Endothelial cell of umbilical vein (primary cell): ENCODE measurements around the gene RBM20. TPM values are rescaled to one million over a fixed set of nuclear protein-coding genes. Genes with fewer than 3 reads are reported as not detected.

Source experiments
- BruUV-seq: library from RNA; stranded (reverse); fragments of 400-500 nt; replicated peaks from 2 replicates; lab custom pipeline; 2021; lab: Mats Ljungman, UMichigan
- CTCF ChIA-PET: fragments of 300-600, 350-600 bp; sonication (Branson Sonifier 250); formaldehyde crosslinking; loops from one replicate; lab custom pipeline; 2021; ENCODE audit warnings: antibody characterized with exemption, inconsistent platforms; lab: Charles Lee
- POLR2A ChIA-PET: fragments of 300-600, 350-600 bp; sonication (Branson Sonifier 250); formaldehyde crosslinking; loops from one replicate; lab custom pipeline; 2021; ENCODE audit warnings: antibody characterized with exemption, inconsistent platforms; lab: Charles Lee
- DNase-seq: peaks from one replicate; pipeline ENCODE4 v3.0.0-alpha.2; 2011; ENCODE audit warnings: low read depth, low spot score
- FAIRE-seq: peaks from 2 replicates; lab custom pipeline; 2011; peaks lifted over from hg19 to GRCh38; lab: Jason Lieb, UNC
- H2AFZ ChIP-seq: 2 replicates; pipeline ENCODE4 v1.6.0; 2012; ENCODE audit warnings: low read depth, low read length, control low read depth, inconsistent platforms
- H3K27ac ChIP-seq: 2 replicates; pipeline ENCODE4 v1.5.1; 2011; ENCODE audit warnings: low read depth, mild to moderate bottlenecking, control low read depth, low read length, moderate library complexity; ENCODE audit not compliant: insufficient read depth
- H3K27me3 ChIP-seq, 2 experiments: 2 replicates each; pipeline versions ENCODE4 v1.6.0 to v1.6.1; 2011; ENCODE audit warnings: low read length in 2 of 2, mixed read lengths in 1 of 2; ENCODE audit not compliant: control insufficient read depth in 2 of 2, insufficient read depth in 2 of 2
- H3K36me3 ChIP-seq, 2 experiments: 2 replicates in 1 of 2; 3 replicates in 1 of 2; pipeline ENCODE4 v1.5.1; 2011; ENCODE audit warnings: low read length in 2 of 2, mild to moderate bottlenecking in 1 of 2, moderate library complexity in 1 of 2; ENCODE audit not compliant: control insufficient read depth in 2 of 2, insufficient read depth in 2 of 2; ENCODE audit errors: extremely low read depth in 1 of 2
- H3K4me1 ChIP-seq: 3 replicates; pipeline ENCODE4 v1.5.1; 2011; ENCODE audit warnings: mild to moderate bottlenecking, low read length; ENCODE audit not compliant: control insufficient read depth, insufficient read depth; ENCODE audit errors: extremely low read depth
- H3K4me2 ChIP-seq: 2 replicates; pipeline ENCODE4 v1.6.1; 2011; ENCODE audit warnings: low read length, control low read depth, mixed read lengths; ENCODE audit not compliant: insufficient read depth
- H3K4me3 ChIP-seq, 3 experiments: fragments of 200-600 bp in 1 of 3; sonication (generic), shearing (Covaris generic) in 1 of 3; replicated peaks in 1 of 3; 2 replicates each; pipeline ENCODE4 v1.5.1; 2011 to 2016; ENCODE audit warnings: control low read depth in 3 of 3, low read length in 3 of 3, mild to moderate bottlenecking in 2 of 3, inconsistent platforms in 1 of 3, low read depth in 1 of 3, moderate library complexity in 1 of 3; ENCODE audit not compliant: insufficient read depth in 1 of 3
- H3K79me2 ChIP-seq: 2 replicates; pipeline ENCODE4 v1.6.0; 2012; ENCODE audit warnings: low read length, inconsistent platforms; ENCODE audit not compliant: control insufficient read depth, insufficient read depth
- H3K9ac ChIP-seq: replicated peaks from 2 replicates; pipeline ENCODE3; 2011; ENCODE audit warnings: low read length, control low read depth; ENCODE audit not compliant: insufficient read depth; ENCODE audit errors: extremely low read depth
- H3K9me1 ChIP-seq: replicated peaks from 3 replicates; pipeline ENCODE4 v1.6.0; 2011; ENCODE audit warnings: mild to moderate bottlenecking, low read length; ENCODE audit not compliant: control insufficient read depth, insufficient read depth; ENCODE audit errors: extremely low read depth
- H3K9me3 ChIP-seq: replicated peaks from 2 replicates; pipeline ENCODE4 v1.5.1; 2012; ENCODE audit warnings: low read length, inconsistent platforms; ENCODE audit not compliant: control insufficient read depth, insufficient read depth
- H4K20me1 ChIP-seq: replicated peaks from 2 replicates; pipeline ENCODE3; 2011; ENCODE audit warnings: mild to moderate bottlenecking, low read length; ENCODE audit not compliant: control insufficient read depth, insufficient read depth; ENCODE audit errors: extremely low read depth
- EZH2 ChIP-seq: IDR thresholded peaks from 2 replicates; pipeline ENCODE4 v1.6.1; 2012; ENCODE audit warnings: borderline replicate concordance, low read depth, mild to moderate bottlenecking, moderate library complexity, low read length, inconsistent platforms; ENCODE audit not compliant: severe bottlenecking
- JUN ChIP-seq: IDR thresholded peaks from 2 replicates; pipeline ENCODE4 v1.6.1; 2011; ENCODE audit warnings: borderline replicate concordance, low read depth; ENCODE audit not compliant: insufficient read length, insufficient read depth
- MYC ChIP-seq: IDR thresholded peaks from one replicate; pipeline ENCODE4 v1.6.1; 2011; ENCODE audit warnings: mild to moderate bottlenecking, low read depth, low read length
- POLR2AphosphoS5 ChIP-seq: IDR thresholded peaks from 2 replicates; pipeline ENCODE4 v1.6.1; 2012; ENCODE audit warnings: low read depth, mild to moderate bottlenecking, control low read depth, low read length, moderate library complexity; ENCODE audit not compliant: insufficient read depth
- dilution Hi-C: fragments of 300-500 bp; cut with MboI; formaldehyde crosslinking; loops from one replicate; pipeline ENCODE4 v1.15.0; 2019; ENCODE audit warnings: low sequenced_read_pairs; ENCODE audit not compliant: extremely low pct_ligation_motif_present
- intact Hi-C: fragments of 100-400 bp; cut with micrococcal nuclease; formaldehyde crosslinking; loops from one replicate; pipeline ENCODE4 v1.10.0; 2022
- polyA plus RNA-seq, 4 experiments: library from polyadenylated mRNA; depleted of rRNA in 3 of 4; stranded (reverse) in 3 of 4; unstranded in 1 of 4; fragments of >200 nt; gene quantifications; 2 replicates each; pipeline versions ENCODE4 v1.2.1 to v1.2.3, GENCODE V29; 2011 to 2012; ENCODE audit warnings: missing spikeins in 1 of 4
- total RNA-seq: library from RNA; stranded (reverse); gene quantifications from 2 replicates; pipeline ENCODE4 v1.2.3, GENCODE V29; 2021
- TF ChIP-seq, protein P1 (sequence below), 2 donors: IDR thresholded peaks; 1 replicate in 1 of 2; 2 replicates in 1 of 2; pipeline ENCODE4 v1.5.1; 2011; ENCODE audit warnings: low read length in 2 of 2, mild to moderate bottlenecking in 2 of 2, moderate library complexity in 2 of 2, control low read depth in 1 of 2, inconsistent platforms in 1 of 2, low read depth in 1 of 2; ENCODE audit not compliant: insufficient read depth in 1 of 2; ENCODE audit errors: extremely low read depth in 1 of 2
- TF ChIP-seq, protein P2 (sequence below): IDR thresholded peaks from 2 replicates; pipeline ENCODE4 v1.6.1; 2011; ENCODE audit not compliant: insufficient read depth, insufficient read length

Gene RBM20
- total and polyA plus RNA-seq, 2 donors (not counting 3 experiments of a cell fraction or from before 2014, with no cell fraction given): 0.04 TPM; not detected in 1

DNA sequence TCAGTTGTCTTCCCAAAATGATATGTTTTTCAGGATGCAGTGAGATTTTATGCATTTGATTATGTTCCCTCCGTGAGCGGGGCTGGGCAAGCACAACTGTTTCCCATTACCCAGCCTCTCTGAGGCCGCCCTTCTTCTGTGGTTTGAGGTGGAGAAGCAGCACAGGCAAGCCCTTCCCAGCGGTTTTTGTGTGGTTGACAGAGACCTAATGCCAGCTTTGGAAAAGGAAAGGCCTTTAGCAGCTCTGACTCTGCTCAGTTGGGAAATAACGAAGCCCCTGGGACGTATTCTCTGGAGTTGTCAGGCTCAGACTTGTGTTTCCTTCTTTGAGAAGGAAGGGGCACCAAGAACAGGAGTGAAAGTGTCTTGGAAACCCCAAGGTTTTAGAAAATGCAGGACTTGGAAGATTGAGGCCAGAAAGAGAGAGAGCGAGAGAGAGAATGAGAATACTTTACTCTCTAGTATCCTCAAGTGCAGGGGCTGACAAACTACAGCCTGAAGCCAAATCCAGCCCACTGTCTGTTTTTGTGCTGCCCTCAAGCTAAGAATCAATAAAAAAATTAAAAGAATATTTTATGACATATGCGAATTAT is 207.0 kb downstream of the RBM20 start:
- H3K9me1 ChIP-seq: no peaks in the 10 kb centered on the region
- CTCF ChIA-PET: interaction anchor here (1.0 kb wide), 1 partner anchor 105 kb away, joined by 3 read pairs; no protein-coding TSS in a partner anchor
- BruUV-seq: no TSS peak
- no peak overlapping the region for H3K4me3 ChIP-seq
- no peak overlapping the region for H3K27ac ChIP-seq
- H2AFZ ChIP-seq: no peak overlapping the region
- DNase-seq (no peak), FAIRE-seq (no peak)
- no peaks in the 10 kb centered on the region for H3K4me1 ChIP-seq
- dilution Hi-C loops: no loop called here
- no peaks in the 10 kb centered on the region for H4K20me1 ChIP-seq
- intact Hi-C loops: no loop called here
- H3K9ac ChIP-seq: no peak overlapping the region
- H3K9me3 ChIP-seq: no peaks in the 10 kb centered on the region
- H3K79me2 ChIP-seq: no peaks in the 10 kb centered on the region
- no peaks in the 10 kb centered on the region for H3K36me3 ChIP-seq
- no peak overlapping the region for H3K4me2 ChIP-seq
- TF ChIP-seq POLR2AphosphoS5 (no peak), JUN (no peak), EZH2 (no peak)
- POLR2A ChIA-PET: no interaction called here
- peaks cover 2 to 6% of the 10 kb centered on the region in 2 experiments for H3K27me3 ChIP-seq

DNA sequence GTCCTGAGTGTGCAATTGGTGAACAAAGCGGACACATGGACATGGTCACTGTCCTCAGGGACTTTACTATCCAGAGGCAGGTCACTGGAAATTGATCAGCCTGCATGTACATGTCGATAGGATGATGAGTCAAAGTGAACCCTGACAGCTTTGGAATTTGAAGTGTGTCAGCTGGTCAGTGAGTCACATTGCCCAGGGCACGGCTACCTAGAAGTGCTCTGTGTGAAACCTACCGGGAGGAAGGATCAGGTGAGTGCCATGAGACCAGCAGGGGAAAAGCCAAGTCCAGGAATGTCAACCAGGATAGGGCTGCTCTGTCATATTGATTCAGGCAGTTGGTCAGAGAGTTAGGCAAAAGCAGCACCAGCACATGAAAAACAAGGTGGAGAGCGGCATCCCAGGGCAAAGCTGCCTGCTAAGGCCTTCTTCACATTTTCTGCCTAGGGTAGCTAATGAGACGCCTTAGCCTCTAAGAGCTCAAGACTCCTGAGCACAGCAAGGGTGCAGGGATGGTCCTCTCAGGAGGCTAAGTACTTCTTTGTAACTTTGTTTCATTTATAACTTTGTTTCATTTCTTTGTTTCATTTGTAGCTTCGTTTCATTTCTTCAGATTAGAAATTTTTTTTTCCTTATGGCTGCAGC is 208.2 kb downstream of the RBM20 start:
- BruUV-seq: no TSS peak
- Histone ChIP-seq H2AFZ (no peak overlapping the region), H3K9ac (no peak overlapping the region), H3K27me3 (peaks cover 2 to 6% of the 10 kb centered on the region in 2 experiments), H3K4me1 (no peaks in the 10 kb centered on the region), H3K4me2 (no peak overlapping the region), H3K4me3 (no peak overlapping the region), H3K36me3 (no peaks in the 10 kb centered on the region), H3K79me2 (no peaks in the 10 kb centered on the region), H3K9me1 (no peaks in the 10 kb centered on the region), H3K9me3 (no peaks in the 10 kb centered on the region), H3K27ac (no peak overlapping the region), H4K20me1 (no peaks in the 10 kb centered on the region)
- DNase-seq (no peak), FAIRE-seq (no peak)
- intact Hi-C loops: no loop called here
- ChIA-PET POLR2A (no interaction called here), CTCF (interaction anchor here (1.1 to 1.5 kb wide), 5 partner anchors 11 to 1285 kb away, joined by 3 to 4 read pairs (median 3); no protein-coding TSS in a partner anchor)
- dilution Hi-C loops: no loop called here
- TF ChIP-seq MYC: no peak
- TF ChIP-seq, protein P1, sequence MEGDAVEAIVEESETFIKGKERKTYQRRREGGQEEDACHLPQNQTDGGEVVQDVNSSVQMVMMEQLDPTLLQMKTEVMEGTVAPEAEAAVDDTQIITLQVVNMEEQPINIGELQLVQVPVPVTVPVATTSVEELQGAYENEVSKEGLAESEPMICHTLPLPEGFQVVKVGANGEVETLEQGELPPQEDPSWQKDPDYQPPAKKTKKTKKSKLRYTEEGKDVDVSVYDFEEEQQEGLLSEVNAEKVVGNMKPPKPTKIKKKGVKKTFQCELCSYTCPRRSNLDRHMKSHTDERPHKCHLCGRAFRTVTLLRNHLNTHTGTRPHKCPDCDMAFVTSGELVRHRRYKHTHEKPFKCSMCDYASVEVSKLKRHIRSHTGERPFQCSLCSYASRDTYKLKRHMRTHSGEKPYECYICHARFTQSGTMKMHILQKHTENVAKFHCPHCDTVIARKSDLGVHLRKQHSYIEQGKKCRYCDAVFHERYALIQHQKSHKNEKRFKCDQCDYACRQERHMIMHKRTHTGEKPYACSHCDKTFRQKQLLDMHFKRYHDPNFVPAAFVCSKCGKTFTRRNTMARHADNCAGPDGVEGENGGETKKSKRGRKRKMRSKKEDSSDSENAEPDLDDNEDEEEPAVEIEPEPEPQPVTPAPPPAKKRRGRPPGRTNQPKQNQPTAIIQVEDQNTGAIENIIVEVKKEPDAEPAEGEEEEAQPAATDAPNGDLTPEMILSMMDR (IDR thresholded peaks at IDR 0.05; ENCODE audit: extremely low read depth in 1 of 2, insufficient read depth in 1 of 2, low read depth in 1 of 2, low read length in 2 of 2): no peak
- TF ChIP-seq, protein P2, sequence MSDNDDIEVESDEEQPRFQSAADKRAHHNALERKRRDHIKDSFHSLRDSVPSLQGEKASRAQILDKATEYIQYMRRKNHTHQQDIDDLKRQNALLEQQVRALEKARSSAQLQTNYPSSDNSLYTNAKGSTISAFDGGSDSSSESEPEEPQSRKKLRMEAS: no peak
